ENCODE results near the gene CNTNAP5. TPM values are rescaled to one million over a fixed set of nuclear protein-coding genes. Genes with fewer than 3 reads are reported as not detected.

CNTNAP5 gene
- total and polyA plus RNA-seq, 2 of the 8 experiments (the other 6 are each of a cell fraction or from before 2014, with no cell fraction given), result 0.11 to 0.76 TPM

DNA sequence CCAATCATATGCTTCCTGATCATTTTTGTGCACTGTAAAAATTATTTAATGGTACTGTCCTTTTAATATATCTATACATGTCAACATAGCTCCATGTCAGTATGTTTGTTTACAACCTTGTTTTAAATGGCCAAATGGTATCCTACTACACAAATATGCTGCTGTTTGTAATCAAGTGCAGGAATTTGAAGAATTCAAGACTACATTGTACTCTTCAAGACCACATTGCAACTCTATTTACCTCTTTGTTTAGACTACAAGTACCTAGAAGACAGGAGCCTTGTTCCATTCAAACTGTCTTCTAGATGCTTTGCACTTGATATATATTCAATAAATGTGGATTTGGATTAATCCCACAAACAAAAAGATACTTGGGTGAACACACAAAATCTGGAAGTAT lies 41.7 kb downstream of the CNTNAP5 start:
- no peaks in the 10 kb centered on the region; a peak in 1 of 8 replicates for H3K36me3 ChIP-seq (ENCODE audit: control insufficient read depth in 2 of 4, insufficient read depth in 4 of 4, low read length in 3 of 4)
- FAIRE-seq (no peak), DNase-seq (ENCODE audit: low read depth in 1 of 2, low spot score in 2 of 2) (no peak)
- no peak overlapping the region for H4K91ac ChIP-seq (replicated peaks; ENCODE audit: insufficient read length, low read length)
- CTCF ChIA-PET (ENCODE audit: partially characterized antibody), result interaction anchor here (0.9 kb wide), 1 partner anchor 10 kb away, joined by 3 read pairs; no protein-coding TSS in a partner anchor
- no peak overlapping the region for H3K23ac ChIP-seq (ENCODE audit: insufficient read length)
- peaks cover 0 to 4% of the 10 kb centered on the region in 2 experiments; a peak in 1 of 4 replicates for H3K9me3 ChIP-seq (ENCODE audit: insufficient read depth in 2 of 2, low read depth in 1 of 2, low read length in 1 of 2)
- no peak overlapping the region for H3K4me3 ChIP-seq (ENCODE audit: extremely low read depth in 1 of 4, insufficient read depth in 2 of 4, low read depth in 3 of 4, low read length in 4 of 4)
- no peak overlapping the region for H2AK5ac ChIP-seq (ENCODE audit: low read depth, low read length)
- H3K79me1 ChIP-seq (ENCODE audit: low read depth, low read length), result no peaks in the 10 kb centered on the region
- no peak overlapping the region for H2AFZ ChIP-seq (ENCODE audit: low read length)
- H3K4ac ChIP-seq (replicated peaks; ENCODE audit: insufficient read length, low read depth, low read length), result no peak overlapping the region
- H3K4me2 ChIP-seq (ENCODE audit: insufficient read depth in 1 of 2, low read depth in 2 of 2, low read length in 2 of 2), result no peak overlapping the region
- no peak overlapping the region for H3K56ac ChIP-seq (replicated peaks; ENCODE audit: insufficient read length, low read depth, low read length)
- no peak overlapping the region for H3K18ac ChIP-seq (ENCODE audit: extremely low read depth, low read length)
- no peaks in the 10 kb centered on the region for H3K23me2 ChIP-seq (ENCODE audit: low read depth, low read length)
- H4K8ac ChIP-seq (ENCODE audit: extremely low read depth, insufficient read depth, low read length), result no peak overlapping the region
- POLR2A ChIA-PET (ENCODE audit: partially characterized antibody), result interaction anchor here (0.8 kb wide), 1 partner anchor 14 kb away, joined by 3 read pairs; no protein-coding TSS in a partner anchor
- H2BK15ac ChIP-seq (ENCODE audit: low read length), result no peak overlapping the region
- no peak overlapping the region for H3K9ac ChIP-seq (replicated peaks in 1 of 4; ENCODE audit: extremely low read depth in 1 of 4, low read depth in 3 of 4, low read length in 3 of 4)
- no peak overlapping the region for H2BK5ac ChIP-seq (ENCODE audit: low read depth, low read length)
- no peaks in the 10 kb centered on the region for H4K20me1 ChIP-seq (replicated peaks in 1 of 2; ENCODE audit: control insufficient read depth in 1 of 2, insufficient read depth in 2 of 2, low read length in 2 of 2)
- H3K79me2 ChIP-seq (ENCODE audit: control insufficient read depth in 1 of 2, insufficient read depth in 2 of 2, low read length in 2 of 2), result no peaks in the 10 kb centered on the region
- H3K27ac ChIP-seq (ENCODE audit: low read depth, low read length), result no peak overlapping the region
- H4K5ac ChIP-seq (ENCODE audit: insufficient read length, low read depth, low read length), result no peak overlapping the region
- TF ChIP-seq SRF (IDR thresholded peaks at IDR 0.05; ENCODE audit: low read depth, low read length) (no peak), TEAD4 (IDR thresholded peaks at IDR 0.05; ENCODE audit: low read depth, low read length) (peak; percentile 65), FOSL1 (IDR thresholded peaks at IDR 0.05; ENCODE audit: insufficient read depth, low read depth, low read length) (no peak)
- H2BK12ac ChIP-seq (ENCODE audit: low read depth, low read length), result no peak overlapping the region
- no peak overlapping the region for H2BK20ac ChIP-seq (ENCODE audit: low read length)
- H3K14ac ChIP-seq (ENCODE audit: insufficient read length), result no peak overlapping the region
- no peaks in the 10 kb centered on the region for H3K27me3 ChIP-seq (replicated peaks in 1 of 4; ENCODE audit: control insufficient read depth in 3 of 4, extremely low read depth in 1 of 4, insufficient read depth in 3 of 4, low read length in 3 of 4)
- H2BK120ac ChIP-seq (replicated peaks; ENCODE audit: low read depth, low read length), result no peak overlapping the region
- no peaks in the 10 kb centered on the region for H3K4me1 ChIP-seq (replicated peaks in 1 of 4; ENCODE audit: control insufficient read depth in 3 of 4, insufficient read depth in 4 of 4, low read length in 3 of 4)

Measured in H1 (cell line).